GM19351 (cell line): Measurements from ENCODE around the gene LEKR1.
"Not testable (repeated sequence)": the region's sequence is repeated elsewhere in the genome, so short reads cannot be mapped to it uniquely, and the experiment has no call there.

Experiments
- ATAC-seq: cut with Tn5 transposase; IDR thresholded peaks from one replicate; pipeline ENCODE4 v1.9.1; 2021; ENCODE audit warnings: mild to moderate bottlenecking, moderate library complexity; ENCODE audit not compliant: unreplicated experiment

LEKR1 gene

GRCh38 chr3:156826144-156826895, at the start of gene LEKR1:
Gene LEKR1, plus strand, starts transcription at chr3:156826353. Its CDS starts 2,977 bp downstream, at chr3:156829330.
- peak; percentile 86 for ATAC-seq

- ATAC-seq: no peak
Measured at GRCh38 chr3:156776871-156777270, 49.3 kb upstream of the LEKR1 start.

- no peak for ATAC-seq
Measured at GRCh38 chr3:156781310-156782230, 44.6 kb upstream of the LEKR1 start.

- ATAC-seq: no peak
Measured at GRCh38 chr3:156782319-156782718, 43.8 kb upstream of the LEKR1 start.

- ATAC-seq: no peak
Measured at GRCh38 chr3:156782921-156783320, 43.2 kb upstream of the LEKR1 start.

- no peak for ATAC-seq
Measured at GRCh38 chr3:156787001-156787400, 39.2 kb upstream of the LEKR1 start.

GRCh38 chr3:156787926-156788663, 38.1 kb upstream of the LEKR1 start:
- peak; percentile 79 for ATAC-seq

- no peak for ATAC-seq
Measured at GRCh38 chr3:156788846-156789245, 37.3 kb upstream of the LEKR1 start.

GRCh38 chr3:156790156-156790555, 36.0 kb upstream of the LEKR1 start:
- no peak for ATAC-seq

GRCh38 chr3:156792114-156792513, 34.0 kb upstream of the LEKR1 start:
- no peak for ATAC-seq

- ATAC-seq: no peak
Measured at GRCh38 chr3:156792536-156792935, 33.6 kb upstream of the LEKR1 start.

- ATAC-seq: no peak
Measured at GRCh38 chr3:156792945-156793344, 33.2 kb upstream of the LEKR1 start.

- no peak for ATAC-seq
Measured at GRCh38 chr3:156793400-156793799, 32.8 kb upstream of the LEKR1 start.

- ATAC-seq: no peak
Measured at GRCh38 chr3:156793851-156794250, 32.3 kb upstream of the LEKR1 start.

- no peak for ATAC-seq
Measured at GRCh38 chr3:156795890-156796481, 30.2 kb upstream of the LEKR1 start.

- no peak for ATAC-seq
Measured at GRCh38 chr3:156797368-156797767, 28.8 kb upstream of the LEKR1 start.

GRCh38 chr3:156800287-156800686, 25.9 kb upstream of the LEKR1 start:
- ATAC-seq: not testable (repeated sequence)

- ATAC-seq: no peak
Measured at GRCh38 chr3:156801746-156802145, 24.4 kb upstream of the LEKR1 start.

- ATAC-seq: no peak
Measured at GRCh38 chr3:156802821-156803606, 23.1 kb upstream of the LEKR1 start.
